Left forelimb (tissue), 1 donor: ENCODE data around the gene LSM12.
"Not testable (repeated sequence)": the region's sequence is repeated elsewhere in the genome, so short reads cannot be mapped to it uniquely, and the experiment has no call there.

Experiments used
- DNase-seq: peaks from one replicate; pipeline ENCODE4 v3.0.0-alpha.2; 2018; ENCODE audit warnings: low spot score

LSM12 gene

GRCh38 chr17:44044071-44044470, 22.4 kb downstream of the LSM12 start:
- DNase-seq: no peak

GRCh38 chr17:44043272-44043696, 23.2 kb downstream of the LSM12 start:
- no peak for DNase-seq

GRCh38 chr17:44039829-44040635, 26.4 kb downstream of the LSM12 start:
- no peak for DNase-seq

GRCh38 chr17:44038604-44039011, 27.9 kb downstream of the LSM12 start:
- DNase-seq: no peak

- no peak for DNase-seq
These were observed 29.0 kb downstream of the LSM12 start for GRCh38 chr17:44037471-44037870.

- DNase-seq: not testable (repeated sequence)
These were observed 31.8 kb downstream of the LSM12 start for GRCh38 chr17:44034688-44035087.

- no peak for DNase-seq
These were observed 32.5 kb downstream of the LSM12 start for GRCh38 chr17:44033861-44034408.

- DNase-seq: no peak
These were observed 36.0 kb downstream of the LSM12 start for GRCh38 chr17:44030482-44030881.

GRCh38 chr17:44029736-44030135, 36.7 kb downstream of the LSM12 start:
- DNase-seq: no peak

GRCh38 chr17:44024853-44025252, 41.6 kb downstream of the LSM12 start:
- no peak for DNase-seq

- DNase-seq: no peak
These were observed 42.2 kb downstream of the LSM12 start for GRCh38 chr17:44024271-44024663.

GRCh38 chr17:44023545-44024270, 42.8 kb downstream of the LSM12 start:
- DNase-seq: no peak

GRCh38 chr17:44022246-44022645, 44.2 kb downstream of the LSM12 start:
- DNase-seq: no peak

GRCh38 chr17:44021227-44021626, 45.2 kb downstream of the LSM12 start:
- not testable (repeated sequence) for DNase-seq

- DNase-seq: peak; percentile 90
These were observed 51.9 kb downstream of the LSM12 start, which contains the start of gene TMEM101 for GRCh38 chr17:44014437-44015172. TMEM101 (minus strand) TSS chr17:44014963; CDS start chr17:44014952, 11 bp downstream.

- DNase-seq: no peak
These were observed 52.4 kb downstream of the LSM12 start for GRCh38 chr17:44014133-44014436.

GRCh38 chr17:44012874-44013273, 53.6 kb downstream of the LSM12 start:
- no peak for DNase-seq

GRCh38 chr17:44012391-44012790, 54.1 kb downstream of the LSM12 start:
- DNase-seq: no peak

GRCh38 chr17:44011876-44012275, 54.6 kb downstream of the LSM12 start:
- no peak for DNase-seq

GRCh38 chr17:44010966-44011647, 55.4 kb downstream of the LSM12 start:
- DNase-seq: no peak

- no peak for DNase-seq
These were observed 58.1 kb downstream of the LSM12 start for GRCh38 chr17:44008205-44008909.
